GM21423 (cell line): ENCODE measurements around the gene SARDH.

Experiments used
- ATAC-seq: cut with Tn5 transposase; IDR thresholded peaks from one replicate; pipeline ENCODE4 v1.9.1; 2021; ENCODE audit warnings: mild to moderate bottlenecking, moderate library complexity; ENCODE audit not compliant: unreplicated experiment

The SARDH gene, protein sequence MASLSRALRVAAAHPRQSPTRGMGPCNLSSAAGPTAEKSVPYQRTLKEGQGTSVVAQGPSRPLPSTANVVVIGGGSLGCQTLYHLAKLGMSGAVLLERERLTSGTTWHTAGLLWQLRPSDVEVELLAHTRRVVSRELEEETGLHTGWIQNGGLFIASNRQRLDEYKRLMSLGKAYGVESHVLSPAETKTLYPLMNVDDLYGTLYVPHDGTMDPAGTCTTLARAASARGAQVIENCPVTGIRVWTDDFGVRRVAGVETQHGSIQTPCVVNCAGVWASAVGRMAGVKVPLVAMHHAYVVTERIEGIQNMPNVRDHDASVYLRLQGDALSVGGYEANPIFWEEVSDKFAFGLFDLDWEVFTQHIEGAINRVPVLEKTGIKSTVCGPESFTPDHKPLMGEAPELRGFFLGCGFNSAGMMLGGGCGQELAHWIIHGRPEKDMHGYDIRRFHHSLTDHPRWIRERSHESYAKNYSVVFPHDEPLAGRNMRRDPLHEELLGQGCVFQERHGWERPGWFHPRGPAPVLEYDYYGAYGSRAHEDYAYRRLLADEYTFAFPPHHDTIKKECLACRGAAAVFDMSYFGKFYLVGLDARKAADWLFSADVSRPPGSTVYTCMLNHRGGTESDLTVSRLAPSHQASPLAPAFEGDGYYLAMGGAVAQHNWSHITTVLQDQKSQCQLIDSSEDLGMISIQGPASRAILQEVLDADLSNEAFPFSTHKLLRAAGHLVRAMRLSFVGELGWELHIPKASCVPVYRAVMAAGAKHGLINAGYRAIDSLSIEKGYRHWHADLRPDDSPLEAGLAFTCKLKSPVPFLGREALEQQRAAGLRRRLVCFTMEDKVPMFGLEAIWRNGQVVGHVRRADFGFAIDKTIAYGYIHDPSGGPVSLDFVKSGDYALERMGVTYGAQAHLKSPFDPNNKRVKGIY

DNA sequence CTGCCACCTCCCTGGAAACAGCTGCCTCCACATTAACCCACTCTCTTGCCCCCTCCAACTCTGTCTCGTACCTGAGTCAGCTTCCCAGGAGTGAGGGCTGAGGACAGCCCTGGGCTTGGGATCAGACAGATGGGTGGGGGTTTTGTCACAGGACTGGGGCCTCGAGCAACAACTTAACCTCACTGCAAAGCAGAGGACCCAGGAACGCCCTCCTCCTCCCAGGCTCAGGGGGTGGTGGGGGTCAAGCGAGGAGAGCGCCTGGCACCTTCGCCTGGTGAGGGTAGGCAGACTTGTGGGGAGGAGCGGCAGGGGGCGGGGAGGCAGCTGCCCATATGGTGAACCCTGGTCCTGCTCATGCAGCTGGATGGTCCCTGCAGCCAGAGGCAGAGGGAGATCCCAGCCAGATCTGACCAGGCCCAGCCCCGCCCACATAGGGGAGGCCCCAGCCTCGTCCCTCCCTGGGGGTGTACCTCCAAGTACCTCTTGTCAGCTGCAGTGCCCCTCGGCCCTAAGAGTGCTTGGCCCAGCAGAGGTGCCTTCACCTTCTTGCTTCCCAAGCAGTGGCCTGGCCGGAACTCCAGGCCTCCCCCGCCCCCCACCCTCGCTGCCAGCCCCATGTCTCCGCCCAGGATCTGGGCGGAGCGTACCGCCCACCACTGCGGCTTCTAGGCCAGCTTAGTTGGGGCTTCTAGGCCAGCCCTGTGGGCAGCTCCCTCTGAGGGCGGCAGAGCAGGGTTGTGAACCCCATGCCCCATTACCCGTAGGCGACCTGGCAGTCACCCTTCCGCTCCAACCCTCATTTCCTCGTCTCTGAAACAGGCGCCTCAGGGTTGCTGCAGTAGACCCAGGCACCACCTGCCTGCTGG is at the start of gene SARDH:
SARDH (minus strand) TSS at position 579 of the 866 bp plus-strand sequence. CDS start 4,179 bp downstream, outside the sequence.
- ATAC-seq: no peak

- peak; percentile 45 for ATAC-seq
Observed at GRCh38 chr9:133787754-133788025, 49.5 kb upstream of the SARDH start.

- ATAC-seq: no peak
Observed at GRCh38 chr9:133786907-133787753, 49.0 kb upstream of the SARDH start.

GRCh38 chr9:133786371-133786753 is 48.2 kb upstream of the SARDH start:
- peak; percentile 51 for ATAC-seq

DNA sequence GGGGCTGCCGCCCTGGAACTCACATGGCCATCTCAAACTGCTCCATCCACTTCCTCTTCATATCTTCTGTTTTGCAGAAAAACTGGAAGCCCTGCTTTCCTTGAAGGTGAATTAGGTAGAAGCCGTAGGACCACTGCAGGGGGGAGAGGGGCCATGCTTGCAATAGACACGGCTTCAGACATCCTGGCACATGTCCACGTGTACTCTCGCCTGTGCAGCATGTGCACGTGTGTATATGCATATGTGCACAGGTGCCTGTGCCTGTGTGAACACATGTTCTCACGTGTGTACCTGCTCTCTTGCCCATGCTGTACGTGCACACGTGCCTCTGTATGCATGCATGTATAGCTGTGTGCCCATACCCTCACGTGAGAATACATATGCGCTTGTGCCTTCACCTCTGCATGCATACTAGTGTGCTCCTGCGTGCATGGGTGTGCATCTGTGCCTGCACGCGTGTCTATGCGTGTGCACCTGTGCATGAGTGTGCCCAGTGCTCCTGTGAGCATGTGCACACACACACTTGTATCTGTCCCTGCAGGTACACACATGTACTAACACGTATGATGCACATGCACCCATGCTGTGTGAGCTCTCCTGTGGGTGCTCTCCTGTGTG is 47.7 kb upstream of the SARDH start:
- no peak for ATAC-seq

- ATAC-seq: no peak
Observed at GRCh38 chr9:133784731-133785561, 46.8 kb upstream of the SARDH start.

DNA sequence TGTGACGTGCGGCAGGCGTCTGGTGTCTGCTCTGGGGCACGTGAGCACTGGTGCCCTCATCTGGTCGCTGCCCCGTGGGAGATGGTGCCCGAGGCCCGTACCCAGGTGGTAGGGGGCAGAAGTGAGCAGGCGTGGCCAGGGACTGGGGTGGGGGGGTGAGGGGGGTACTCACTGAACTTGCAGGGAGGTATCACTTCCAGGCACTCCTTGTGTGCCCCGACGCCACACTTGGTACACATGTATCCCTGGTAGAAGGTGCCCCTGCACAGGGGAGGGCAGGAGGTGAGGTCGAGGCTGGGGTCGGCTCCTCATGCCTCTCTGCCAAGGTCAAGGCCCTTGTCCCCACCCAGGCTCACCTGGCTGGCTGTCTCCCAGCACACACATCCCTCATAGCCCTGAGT is 45.2 kb upstream of the SARDH start:
- ATAC-seq: no peak

DNA sequence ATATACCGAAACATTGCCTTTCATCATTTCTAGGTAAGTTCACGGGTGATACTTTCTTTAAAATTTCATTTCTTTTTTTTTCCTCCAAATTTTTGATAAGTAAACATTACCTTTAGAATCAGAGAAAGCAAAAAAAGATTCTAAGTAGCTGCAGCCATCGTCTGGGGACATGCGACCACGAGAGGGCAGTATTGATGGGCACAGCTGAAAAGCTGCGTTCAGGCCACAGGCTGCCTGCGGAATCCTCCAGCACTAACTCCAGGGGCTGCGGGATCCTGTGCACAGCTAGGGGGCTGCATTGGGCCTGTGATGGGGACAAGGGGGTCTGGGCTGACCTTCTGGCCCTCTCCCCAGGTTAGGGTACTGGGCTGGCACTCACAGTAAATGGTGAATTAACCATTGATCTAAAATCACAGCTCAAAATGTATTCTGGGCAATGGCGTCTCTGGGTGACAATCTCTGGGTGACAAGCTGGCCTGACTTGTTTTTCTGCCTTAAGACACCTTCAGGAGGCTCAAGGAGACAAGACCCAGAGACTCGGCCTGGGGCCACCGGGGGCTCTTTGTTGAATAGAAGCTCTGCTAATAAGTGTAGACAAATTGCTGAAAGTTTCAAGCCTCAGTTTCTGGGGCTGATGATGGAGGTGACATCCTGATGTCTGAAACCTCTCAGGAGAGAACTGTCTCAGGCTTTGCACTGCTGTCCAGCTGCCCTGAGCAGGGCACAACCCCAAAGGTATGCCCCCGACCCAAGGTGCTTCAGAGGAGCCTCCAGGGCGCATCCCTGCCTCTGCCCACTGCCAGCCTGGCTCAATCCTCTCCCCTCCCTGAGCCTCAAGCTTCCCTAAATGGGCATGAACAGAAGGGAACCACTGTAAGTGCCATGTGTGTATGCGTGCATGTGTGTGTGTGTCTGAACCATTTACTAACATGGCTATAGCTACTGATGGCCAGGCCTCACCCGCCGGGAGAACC is 44.3 kb upstream of the SARDH start:
- no peak for ATAC-seq

GRCh38 chr9:133781828-133782135 is 43.6 kb upstream of the SARDH start:
- no peak for ATAC-seq

- ATAC-seq: no peak
Observed at GRCh38 chr9:133780962-133781827, 43.0 kb upstream of the SARDH start.

GRCh38 chr9:133780404-133780945 is 42.3 kb upstream of the SARDH start:
- ATAC-seq: no peak

- no peak for ATAC-seq
Observed at GRCh38 chr9:133779516-133780403, 41.6 kb upstream of the SARDH start.

- no peak for ATAC-seq
Observed at GRCh38 chr9:133779081-133779480, 40.9 kb upstream of the SARDH start.

DNA sequence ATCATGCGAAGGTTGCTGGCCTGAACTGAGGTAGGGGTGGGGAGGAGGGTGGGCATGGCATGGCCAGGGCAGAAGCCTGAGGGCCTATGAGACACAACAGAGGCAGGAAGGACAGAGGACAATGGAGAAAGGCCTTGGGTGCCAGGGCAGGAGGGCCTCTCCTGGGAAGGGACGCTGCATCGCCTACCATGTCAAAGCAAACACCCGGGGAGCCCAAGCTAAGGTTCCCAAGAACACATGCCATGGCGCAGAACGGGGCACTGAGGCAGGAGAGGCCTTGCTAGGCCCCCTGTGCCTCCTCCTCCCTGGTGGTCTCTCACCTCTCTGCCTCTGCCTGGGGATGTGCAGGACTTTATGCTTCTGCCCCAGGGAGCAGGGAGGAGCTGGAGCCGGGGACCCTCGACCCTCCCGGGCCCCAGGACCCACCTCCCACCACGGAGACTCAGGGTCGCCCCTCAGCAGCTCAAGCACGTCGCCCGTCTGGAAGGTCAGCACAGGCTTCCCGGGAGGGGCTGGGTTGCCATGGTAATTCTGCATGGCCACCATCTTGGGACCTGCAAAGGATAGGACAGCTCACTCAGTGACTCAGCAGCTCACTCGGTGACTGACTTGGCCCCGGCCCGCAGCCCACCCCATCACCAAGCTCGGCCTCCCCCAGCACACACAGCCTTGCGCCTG is 40.3 kb upstream of the SARDH start:
- ATAC-seq: no peak

GRCh38 chr9:133777871-133778270 is 39.7 kb upstream of the SARDH start:
- no peak for ATAC-seq
